H54 (cell line): ENCODE measurements around the gene CCDC197.
A peak's percentile ranks its signal among the peaks of the same experiment; 100 is the strongest.

Experiments used
- DNase-seq: peaks from one replicate; pipeline ENCODE4 v3.0.0; 2011; ENCODE audit warnings: low spot score, mixed read lengths; ENCODE audit not compliant: insufficient read length
- FAIRE-seq: peaks from 3 replicates; lab custom pipeline; 2011; peaks lifted over from hg19 to GRCh38; lab: Jason Lieb, UNC
- POLR2A ChIP-seq: IDR thresholded peaks from 2 replicates; pipeline ENCODE4 v1.6.1; 2011; ENCODE audit warnings: low read depth, mild to moderate bottlenecking, low read length

The CCDC197 gene

GRCh38 chr14:93957333-93957710, 39.8 kb upstream of the CCDC197 start:
- FAIRE-seq: no peak
- no peak for TF ChIP-seq POLR2A
- DNase-seq: no peak

- no peak for TF ChIP-seq POLR2A
- no peak for FAIRE-seq
Measured at GRCh38 chr14:93957751-93958566, 39.1 kb upstream of the CCDC197 start.

GRCh38 chr14:93958567-93959238, 38.4 kb upstream of the CCDC197 start:
- no peak for DNase-seq
- TF ChIP-seq POLR2A: no peak
- no peak for FAIRE-seq

More at GRCh38 chr14:93957751-93958566, 39.1 kb upstream of the CCDC197 start:
- no peak for DNase-seq

GRCh38 chr14:93959239-93960107, 37.6 kb upstream of the CCDC197 start:
- DNase-seq (peak; percentile 90), FAIRE-seq (peak; percentile 97)
- TF ChIP-seq POLR2A: no peak

- TF ChIP-seq POLR2A: no peak
- FAIRE-seq (no peak), DNase-seq (no peak)
Measured at GRCh38 chr14:93960108-93960475, 37.0 kb upstream of the CCDC197 start.

GRCh38 chr14:93960774-93961438, 36.2 kb upstream of the CCDC197 start:
- no peak for DNase-seq
- no peak for FAIRE-seq
- no peak for TF ChIP-seq POLR2A

GRCh38 chr14:93961620-93962019, 35.5 kb upstream of the CCDC197 start:
- FAIRE-seq: no peak
- TF ChIP-seq POLR2A: no peak
- no peak for DNase-seq

GRCh38 chr14:93962701-93963601, 34.1 kb upstream of the CCDC197 start:
- DNase-seq (no peak), FAIRE-seq (peak; percentile 57)
- TF ChIP-seq POLR2A: no peak

- no peak for FAIRE-seq
- no peak for TF ChIP-seq POLR2A
Measured at GRCh38 chr14:93963692-93964091, 33.4 kb upstream of the CCDC197 start.

GRCh38 chr14:93964281-93964680, 32.8 kb upstream of the CCDC197 start:
- no peak for TF ChIP-seq POLR2A
- FAIRE-seq: no peak
- DNase-seq: no peak

More at GRCh38 chr14:93963692-93964091, 33.4 kb upstream of the CCDC197 start:
- no peak for DNase-seq

GRCh38 chr14:93964820-93965286, 32.2 kb upstream of the CCDC197 start:
- TF ChIP-seq POLR2A: no peak
- no peak for DNase-seq
- no peak for FAIRE-seq

- no peak for TF ChIP-seq POLR2A
- DNase-seq: no peak
- peak; percentile 93 for FAIRE-seq
Measured at GRCh38 chr14:93965287-93965821, 31.7 kb upstream of the CCDC197 start.
